Measurements from ENCODE around the gene FGF2. TPM values are rescaled to one million over a fixed set of nuclear protein-coding genes. Genes with fewer than 3 reads are reported as not detected.

Gene FGF2
- total RNA-seq, result 20.3 TPM

DNA sequence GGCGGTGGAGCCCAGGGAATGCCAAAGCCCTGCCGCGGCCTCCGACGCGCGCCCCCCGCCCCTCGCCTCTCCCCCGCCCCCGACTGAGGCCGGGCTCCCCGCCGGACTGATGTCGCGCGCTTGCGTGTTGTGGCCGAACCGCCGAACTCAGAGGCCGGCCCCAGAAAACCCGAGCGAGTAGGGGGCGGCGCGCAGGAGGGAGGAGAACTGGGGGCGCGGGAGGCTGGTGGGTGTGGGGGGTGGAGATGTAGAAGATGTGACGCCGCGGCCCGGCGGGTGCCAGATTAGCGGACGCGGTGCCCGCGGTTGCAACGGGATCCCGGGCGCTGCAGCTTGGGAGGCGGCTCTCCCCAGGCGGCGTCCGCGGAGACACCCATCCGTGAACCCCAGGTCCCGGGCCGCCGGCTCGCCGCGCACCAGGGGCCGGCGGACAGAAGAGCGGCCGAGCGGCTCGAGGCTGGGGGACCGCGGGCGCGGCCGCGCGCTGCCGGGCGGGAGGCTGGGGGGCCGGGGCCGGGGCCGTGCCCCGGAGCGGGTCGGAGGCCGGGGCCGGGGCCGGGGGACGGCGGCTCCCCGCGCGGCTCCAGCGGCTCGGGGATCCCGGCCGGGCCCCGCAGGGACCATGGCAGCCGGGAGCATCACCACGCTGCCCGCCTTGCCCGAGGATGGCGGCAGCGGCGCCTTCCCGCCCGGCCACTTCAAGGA is at the start of gene FGF2:
FGF2 (plus strand) TSS at position 279 of the 705 bp plus-strand sequence; CDS start at position 623, 344 bp downstream.

DNA sequence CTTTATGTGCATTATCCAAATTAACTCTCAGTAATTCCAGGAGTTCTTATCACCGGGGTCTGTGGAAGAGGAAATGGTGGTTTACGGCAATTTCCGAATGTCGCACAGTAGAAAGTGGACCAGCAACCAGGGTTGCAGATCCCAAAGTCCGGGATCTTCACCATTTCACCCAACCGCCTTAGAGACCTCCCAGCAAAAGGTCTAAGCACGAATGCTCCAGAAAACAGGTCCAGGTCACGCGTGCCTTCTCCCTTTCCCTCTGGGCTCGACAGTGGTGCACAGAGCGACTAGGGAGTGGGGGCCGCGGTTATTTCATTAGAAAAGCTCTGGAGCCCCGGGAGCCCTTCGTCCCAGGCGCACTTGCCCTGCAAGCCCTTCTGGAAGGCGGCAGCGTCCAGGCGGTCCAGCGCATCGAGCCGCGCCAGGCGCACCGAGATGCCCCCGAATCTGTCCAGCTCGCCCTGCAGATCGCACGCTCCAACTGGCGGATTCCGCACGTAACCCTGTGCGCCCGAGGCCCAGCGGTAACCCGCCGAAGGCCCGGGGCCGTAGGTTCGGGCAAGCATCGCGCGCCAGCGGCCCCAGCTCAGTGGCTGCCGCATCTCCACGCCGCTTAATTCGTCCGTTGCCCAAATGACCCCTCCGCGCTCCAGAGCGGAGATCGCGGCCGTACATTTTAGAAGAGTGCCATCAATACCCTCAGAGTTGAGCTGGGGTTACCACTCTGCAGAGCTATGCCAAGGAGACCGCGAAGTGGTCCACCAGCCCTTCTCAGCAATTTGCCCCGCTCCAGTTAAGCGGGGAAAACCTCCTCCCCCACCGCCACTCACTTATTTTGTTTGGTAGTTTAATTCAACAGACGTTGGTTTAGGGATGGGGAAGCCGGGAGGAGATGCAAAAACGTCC is 95.6 kb downstream of the FGF2 start, which contains the start of gene NUDT6:
NUDT6 (minus strand) TSS at position 627 of the 906 bp plus-strand sequence; CDS start at position 602, 25 bp downstream.

Other genes starting within 250 kb of the FGF2 start
- gene IL21, start 205.8 kb upstream of the FGF2 start, total RNA-seq, result not detected
- gene BBS12, start 94.1 kb upstream of the FGF2 start, total RNA-seq, result 15.2 TPM
- 12.0 TPM for gene NUDT6, start 95.8 kb downstream of the FGF2 start, total RNA-seq

All from diencephalon (tissue), 1 donor.